Stimulated activated memory B cell treated with anti-CD40 and anti-IgM and Interleukin-4, amounts not matched to agents 10 μg/mL and 1 μg/mL and 100 μg/mL, for 72 hours (primary cell): Measurements from ENCODE around the gene CAPRIN2.

Source experiments
- ATAC-seq: fragments of 150-1000 bp; cut with Tn5 transposase; 2 replicates; pipeline ENCODE4 v1.10.0; 2021
- H3K27ac Mint-ChIP-seq: one replicate; pipeline ENCODE4 v1.8.0; 2022; ENCODE audit warnings: mild to moderate bottlenecking, mixed read lengths
- H3K27me3 Mint-ChIP-seq: one replicate; pipeline ENCODE4 v1.8.0; 2022; ENCODE audit warnings: mixed read lengths
- H3K36me3 Mint-ChIP-seq: one replicate; pipeline ENCODE4 v1.8.0; 2022; ENCODE audit warnings: mixed read lengths
- H3K4me1 Mint-ChIP-seq: one replicate; pipeline ENCODE4 v1.8.0; 2022; ENCODE audit warnings: mixed read lengths
- H3K4me3 Mint-ChIP-seq: one replicate; pipeline ENCODE4 v1.8.0; 2022; ENCODE audit warnings: mild to moderate bottlenecking, moderate library complexity, mixed read lengths
- H3K9me3 Mint-ChIP-seq: one replicate; pipeline ENCODE4 v1.8.0; 2022; ENCODE audit warnings: mixed read lengths

CAPRIN2 gene

GRCh38 chr12:30754750-30755394 is at the start of gene CAPRIN2:
Gene CAPRIN2 (minus strand): TSS chr12:30754951. CDS start chr12:30753520, 1,431 bp downstream.
- H3K9me3 Mint-ChIP-seq: no peaks in the 10 kb centered on the region
- peaks cover 33% of the 10 kb centered on the region for H3K4me1 Mint-ChIP-seq
- H3K36me3 Mint-ChIP-seq: peaks cover 11% of the 10 kb centered on the region
- peak within 1 kb of the TSS; percentile 77 for H3K27ac Mint-ChIP-seq
- peak within 1 kb of the TSS; percentile 85 for H3K4me3 Mint-ChIP-seq
- no peaks in the 10 kb centered on the region for H3K27me3 Mint-ChIP-seq
- ATAC-seq: peak; percentile 97

- H3K36me3 Mint-ChIP-seq: no peaks in the 10 kb centered on the region
- H3K27ac Mint-ChIP-seq: no peak overlapping the region
- peaks cover 60% of the 10 kb centered on the region for H3K27me3 Mint-ChIP-seq
- H3K4me3 Mint-ChIP-seq: peak overlapping the region; percentile 58
- peaks cover 30% of the 10 kb centered on the region for H3K4me1 Mint-ChIP-seq
- H3K9me3 Mint-ChIP-seq: no peaks in the 10 kb centered on the region
- ATAC-seq: no peak
Observed at GRCh38 chr12:30797689-30798088, 42.9 kb upstream of the CAPRIN2 start.

- Mint-ChIP-seq H3K9me3 (no peaks in the 10 kb centered on the region), H3K27me3 (peaks cover 60% of the 10 kb centered on the region), H3K4me3 (peak overlapping the region; percentile 74), H3K27ac (no peak overlapping the region), H3K36me3 (no peaks in the 10 kb centered on the region), H3K4me1 (peaks cover 30% of the 10 kb centered on the region)
- ATAC-seq: no peak
Observed at GRCh38 chr12:30796891-30797371, 42.2 kb upstream of the CAPRIN2 start.

- peak; percentile 38 for ATAC-seq
Observed at GRCh38 chr12:30796313-30796780, 41.6 kb upstream of the CAPRIN2 start.

GRCh38 chr12:30795410-30796312 is 40.9 kb upstream of the CAPRIN2 start:
- Mint-ChIP-seq H3K4me1 (peaks cover 30% of the 10 kb centered on the region), H3K27ac (no peak overlapping the region), H3K27me3 (peaks cover 60% of the 10 kb centered on the region), H3K9me3 (no peaks in the 10 kb centered on the region), H3K4me3 (peak overlapping the region; percentile 74), H3K36me3 (no peaks in the 10 kb centered on the region)
- peak; percentile 83 for ATAC-seq

More at GRCh38 chr12:30796313-30796780, 41.6 kb upstream of the CAPRIN2 start:
- H3K9me3 Mint-ChIP-seq: no peaks in the 10 kb centered on the region
- H3K27ac Mint-ChIP-seq: no peak overlapping the region
- peaks cover 60% of the 10 kb centered on the region for H3K27me3 Mint-ChIP-seq
- peak overlapping the region; percentile 74 for H3K4me3 Mint-ChIP-seq
- H3K36me3 Mint-ChIP-seq: no peaks in the 10 kb centered on the region
- peaks cover 30% of the 10 kb centered on the region for H3K4me1 Mint-ChIP-seq

GRCh38 chr12:30794591-30795409 is 40.0 kb upstream of the CAPRIN2 start:
- ATAC-seq: peak; percentile 10
- Mint-ChIP-seq H3K4me1 (peaks cover 30% of the 10 kb centered on the region), H3K36me3 (no peaks in the 10 kb centered on the region), H3K9me3 (no peaks in the 10 kb centered on the region), H3K27me3 (peaks cover 53% of the 10 kb centered on the region), H3K27ac (no peak overlapping the region), H3K4me3 (no peak overlapping the region)

GRCh38 chr12:30794020-30794419 is 39.3 kb upstream of the CAPRIN2 start:
- Mint-ChIP-seq H3K27me3 (peaks cover 50% of the 10 kb centered on the region), H3K9me3 (no peaks in the 10 kb centered on the region), H3K4me3 (no peak overlapping the region), H3K4me1 (peaks cover 30% of the 10 kb centered on the region), H3K36me3 (no peaks in the 10 kb centered on the region), H3K27ac (no peak overlapping the region)
- ATAC-seq: no peak

- no peak overlapping the region for H3K4me3 Mint-ChIP-seq
- H3K4me1 Mint-ChIP-seq: peaks cover 30% of the 10 kb centered on the region
- peaks cover 39% of the 10 kb centered on the region for H3K27me3 Mint-ChIP-seq
- no peaks in the 10 kb centered on the region for H3K36me3 Mint-ChIP-seq
- H3K27ac Mint-ChIP-seq: no peak overlapping the region
- no peaks in the 10 kb centered on the region for H3K9me3 Mint-ChIP-seq
- no peak for ATAC-seq
Observed at GRCh38 chr12:30792648-30793499, 38.1 kb upstream of the CAPRIN2 start.

GRCh38 chr12:30792085-30792484 is 37.3 kb upstream of the CAPRIN2 start:
- H3K4me1 Mint-ChIP-seq: peaks cover 22% of the 10 kb centered on the region
- no peak overlapping the region for H3K4me3 Mint-ChIP-seq
- H3K27ac Mint-ChIP-seq: no peak overlapping the region
- no peaks in the 10 kb centered on the region for H3K9me3 Mint-ChIP-seq
- no peak for ATAC-seq
- H3K27me3 Mint-ChIP-seq: peaks cover 31% of the 10 kb centered on the region
- no peaks in the 10 kb centered on the region for H3K36me3 Mint-ChIP-seq

- ATAC-seq: no peak
- H3K27ac Mint-ChIP-seq: no peak overlapping the region
- no peaks in the 10 kb centered on the region for H3K4me1 Mint-ChIP-seq
- no peaks in the 10 kb centered on the region for H3K9me3 Mint-ChIP-seq
- H3K4me3 Mint-ChIP-seq: no peak overlapping the region
- H3K36me3 Mint-ChIP-seq: no peaks in the 10 kb centered on the region
- H3K27me3 Mint-ChIP-seq: peaks cover 27% of the 10 kb centered on the region
Observed at GRCh38 chr12:30788754-30789153, 34.0 kb upstream of the CAPRIN2 start.

GRCh38 chr12:30785630-30786029 is 30.9 kb upstream of the CAPRIN2 start:
- ATAC-seq: no peak
- no peaks in the 10 kb centered on the region for H3K36me3 Mint-ChIP-seq
- no peaks in the 10 kb centered on the region for H3K4me1 Mint-ChIP-seq
- peaks cover 36% of the 10 kb centered on the region for H3K27me3 Mint-ChIP-seq
- no peaks in the 10 kb centered on the region for H3K9me3 Mint-ChIP-seq
- H3K4me3 Mint-ChIP-seq: no peak overlapping the region
- no peak overlapping the region for H3K27ac Mint-ChIP-seq

- H3K27ac Mint-ChIP-seq: no peak overlapping the region
- H3K27me3 Mint-ChIP-seq: peaks cover 37% of the 10 kb centered on the region
- no peak for ATAC-seq
- H3K4me3 Mint-ChIP-seq: no peak overlapping the region
- no peaks in the 10 kb centered on the region for H3K36me3 Mint-ChIP-seq
- no peaks in the 10 kb centered on the region for H3K9me3 Mint-ChIP-seq
- no peaks in the 10 kb centered on the region for H3K4me1 Mint-ChIP-seq
Observed at GRCh38 chr12:30784508-30784907, 29.8 kb upstream of the CAPRIN2 start.

GRCh38 chr12:30783946-30784345 is 29.2 kb upstream of the CAPRIN2 start:
- no peak overlapping the region for H3K4me3 Mint-ChIP-seq
- H3K9me3 Mint-ChIP-seq: no peaks in the 10 kb centered on the region
- no peaks in the 10 kb centered on the region for H3K4me1 Mint-ChIP-seq
- peaks cover 42% of the 10 kb centered on the region for H3K27me3 Mint-ChIP-seq
- no peaks in the 10 kb centered on the region for H3K36me3 Mint-ChIP-seq
- no peak for ATAC-seq
- no peak overlapping the region for H3K27ac Mint-ChIP-seq
